Activated T-helper 1 cell treated with anti-CD3 and anti-CD28 coated beads, Interleukin-12 subunit alpha, Interleukin-12 subunit beta, Interleukin-2, Interleukin-4 antibody, amounts not matched to agents 30 ng/mL and 10 ng/mL and 1 ng/mL, durations not matched to agents 14 hours and 24 hours and 36 hours (primary cell): ENCODE data around the gene TCOF1. TPM values are rescaled to one million over a fixed set of nuclear protein-coding genes. Genes with fewer than 3 reads are reported as not detected.

Experiments used
- DNase-seq: peaks from one replicate; pipeline ENCODE4 v3.0.0; 2021; ENCODE audit warnings: low spot score
- H3K27ac Mint-ChIP-seq: one replicate; pipeline ENCODE4 v1.8.0; 2021; ENCODE audit warnings: mild to moderate bottlenecking, mixed read lengths
- H3K27me3 Mint-ChIP-seq: one replicate; pipeline ENCODE4 v1.8.0; 2022; ENCODE audit warnings: mild to moderate bottlenecking, moderate library complexity, mixed read lengths; ENCODE audit not compliant: insufficient read depth
- H3K36me3 Mint-ChIP-seq: one replicate; pipeline ENCODE4 v1.8.0; 2021; ENCODE audit warnings: low read depth, mixed read lengths
- H3K4me1 Mint-ChIP-seq: one replicate; pipeline ENCODE4 v1.8.0; 2021; ENCODE audit warnings: low read depth, mixed read lengths
- H3K4me3 Mint-ChIP-seq: one replicate; pipeline ENCODE4 v1.8.0; 2021; ENCODE audit warnings: mild to moderate bottlenecking, moderate library complexity, mixed read lengths
- H3K9me3 Mint-ChIP-seq: one replicate; pipeline ENCODE4 v1.8.0; 2021; ENCODE audit warnings: mixed read lengths
- intact Hi-C: fragments of 100-400 bp; cut with micrococcal nuclease; formaldehyde crosslinking; loops from one replicate; pipeline ENCODE4 v1.15.1; 2024
- total RNA-seq: library from RNA; stranded (reverse); gene quantifications from 2 replicates; pipeline ENCODE4 v1.2.3, GENCODE V29; 2022

TCOF1 gene
- total RNA-seq: 130 and 131 TPM in 2 replicates

GRCh38 chr5:150357326-150358260, at the start of gene TCOF1:
Gene TCOF1, plus strand, starts transcription at chr5:150357697. Its CDS starts 50 bp downstream, at chr5:150357747.
- intact Hi-C loops: loop anchor here (1.0 to 5.0 kb wide), 11 partner anchors 55 to 1415 kb away; partner anchors contain the start of genes CD74, DCTN4, G3BP1 and GM2A
- peaks cover 26% of the 10 kb centered on the region for H3K36me3 Mint-ChIP-seq
- peaks cover 39% of the 10 kb centered on the region for H3K4me1 Mint-ChIP-seq
- peak; percentile 97 for DNase-seq
- no peaks in the 10 kb centered on the region for H3K9me3 Mint-ChIP-seq
- no peaks in the 10 kb centered on the region for H3K27me3 Mint-ChIP-seq
- peak within 1 kb of the TSS; percentile 93 for H3K4me3 Mint-ChIP-seq
- H3K27ac Mint-ChIP-seq: peak within 1 kb of the TSS; percentile 91

GRCh38 chr5:150309101-150309885, 48.2 kb upstream of the TCOF1 start:
- DNase-seq: no peak
- Mint-ChIP-seq H3K4me3 (no peak overlapping the region), H3K36me3 (no peaks in the 10 kb centered on the region), H3K27me3 (peaks cover 23% of the 10 kb centered on the region), H3K27ac (no peak overlapping the region), H3K9me3 (no peaks in the 10 kb centered on the region), H3K4me1 (no peaks in the 10 kb centered on the region)
- intact Hi-C loops: no loop called here

- intact Hi-C loops: no loop called here
- H3K4me1 Mint-ChIP-seq: no peaks in the 10 kb centered on the region
- H3K27me3 Mint-ChIP-seq: peaks cover 22% of the 10 kb centered on the region
- no peaks in the 10 kb centered on the region for H3K9me3 Mint-ChIP-seq
- H3K36me3 Mint-ChIP-seq: no peaks in the 10 kb centered on the region
- no peak for DNase-seq
- H3K27ac Mint-ChIP-seq: no peak overlapping the region
- H3K4me3 Mint-ChIP-seq: no peak overlapping the region
Measured at GRCh38 chr5:150309886-150310239, 47.6 kb upstream of the TCOF1 start.

GRCh38 chr5:150310246-150310645, 47.3 kb upstream of the TCOF1 start:
- Mint-ChIP-seq H3K36me3 (no peaks in the 10 kb centered on the region), H3K4me3 (no peak overlapping the region), H3K27ac (no peak overlapping the region), H3K9me3 (no peaks in the 10 kb centered on the region), H3K4me1 (no peaks in the 10 kb centered on the region), H3K27me3 (peaks cover 22% of the 10 kb centered on the region)
- DNase-seq: no peak
- intact Hi-C loops: no loop called here

DNA sequence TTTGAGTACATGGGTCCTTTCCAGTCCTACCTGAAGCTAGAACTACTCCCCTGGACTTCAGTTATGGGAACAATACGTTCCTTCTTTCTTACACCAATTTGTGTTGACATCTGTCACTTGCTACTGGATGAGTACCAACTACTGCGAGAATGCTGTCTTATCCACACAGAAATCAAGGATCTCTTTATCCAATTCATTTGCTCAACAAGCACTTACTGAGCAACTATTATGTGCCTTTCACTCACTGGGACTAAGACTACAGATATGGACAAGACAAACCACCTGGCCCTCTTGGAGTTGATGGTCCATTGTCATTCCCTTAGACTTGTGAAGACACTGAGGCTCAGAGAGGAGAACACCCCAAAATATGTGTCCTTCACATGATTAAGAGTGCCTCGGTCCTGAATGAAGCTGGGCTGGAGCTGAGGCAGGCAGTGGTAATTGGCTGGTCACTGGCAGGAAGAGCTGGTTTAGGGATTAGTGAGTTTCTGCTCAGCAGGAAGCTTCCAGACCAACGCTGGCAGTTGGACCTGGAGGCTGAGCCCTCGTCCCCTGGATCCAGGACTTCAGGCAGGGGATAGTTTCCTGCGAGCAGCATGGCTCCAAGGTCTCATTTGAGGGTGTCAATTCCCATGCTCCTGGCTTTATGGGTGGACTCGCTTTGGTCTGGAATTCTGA, 46.3 kb upstream of the TCOF1 start:
- H3K27me3 Mint-ChIP-seq: peaks cover 19% of the 10 kb centered on the region
- no peak for DNase-seq
- H3K36me3 Mint-ChIP-seq: no peaks in the 10 kb centered on the region
- no peaks in the 10 kb centered on the region for H3K4me1 Mint-ChIP-seq
- no peaks in the 10 kb centered on the region for H3K9me3 Mint-ChIP-seq
- no peak overlapping the region for H3K4me3 Mint-ChIP-seq
- no peak overlapping the region for H3K27ac Mint-ChIP-seq
- intact Hi-C loops: no loop called here

- Mint-ChIP-seq H3K27ac (no peak overlapping the region), H3K4me3 (no peak overlapping the region), H3K9me3 (no peaks in the 10 kb centered on the region), H3K27me3 (peaks cover 16% of the 10 kb centered on the region), H3K36me3 (no peaks in the 10 kb centered on the region), H3K4me1 (no peaks in the 10 kb centered on the region)
- no peak for DNase-seq
- intact Hi-C loops: no loop called here
Measured at GRCh38 chr5:150312518-150312917, 45.0 kb upstream of the TCOF1 start.

- Mint-ChIP-seq H3K27me3 (peaks cover 19% of the 10 kb centered on the region), H3K4me1 (no peaks in the 10 kb centered on the region), H3K36me3 (no peaks in the 10 kb centered on the region), H3K9me3 (no peaks in the 10 kb centered on the region), H3K4me3 (no peak overlapping the region), H3K27ac (no peak overlapping the region)
- intact Hi-C loops: no loop called here
- no peak for DNase-seq
Measured at GRCh38 chr5:150313501-150313900, 44.0 kb upstream of the TCOF1 start.

DNA sequence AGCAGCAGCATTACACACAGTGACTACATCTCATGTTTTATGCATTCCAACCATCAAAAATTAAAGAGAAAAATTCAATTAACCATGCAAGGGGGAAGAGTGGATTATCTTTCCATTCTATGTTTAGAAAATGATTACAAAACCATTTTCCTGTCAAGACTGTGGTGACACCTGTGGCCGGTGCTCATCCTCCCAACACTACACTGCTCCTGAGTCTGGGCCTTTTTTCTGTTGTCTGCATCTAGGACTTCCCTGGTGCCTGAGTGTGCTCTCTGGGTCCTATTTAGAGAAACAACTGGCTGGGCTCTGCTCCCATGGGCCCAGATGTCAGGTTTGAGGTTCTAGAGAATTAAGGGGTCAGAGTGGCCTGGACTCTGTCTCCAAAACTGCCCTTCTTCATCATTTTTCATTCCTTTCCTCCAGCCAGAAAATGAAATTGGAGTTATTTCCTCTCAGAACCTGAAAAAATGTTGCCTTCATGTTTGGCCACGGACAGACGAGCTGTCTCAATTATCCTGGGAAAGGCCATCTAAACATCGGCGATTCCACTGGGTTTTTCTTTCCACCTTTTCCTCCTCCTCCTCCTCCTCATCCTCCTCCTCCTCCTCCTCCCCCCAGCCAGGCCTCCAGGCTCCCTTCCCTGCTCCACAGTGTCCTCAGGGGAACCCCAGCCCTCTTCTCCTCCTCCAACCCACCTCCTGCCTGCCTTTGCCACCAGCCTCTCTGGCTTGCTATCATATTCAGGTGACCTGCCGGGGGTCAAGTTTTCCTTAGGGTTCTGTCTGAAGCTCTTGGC, 43.4 kb upstream of the TCOF1 start:
- Mint-ChIP-seq H3K4me3 (no peak overlapping the region), H3K36me3 (no peaks in the 10 kb centered on the region), H3K9me3 (no peaks in the 10 kb centered on the region), H3K4me1 (no peaks in the 10 kb centered on the region), H3K27me3 (peaks cover 20% of the 10 kb centered on the region), H3K27ac (no peak overlapping the region)
- intact Hi-C loops: no loop called here
- no peak for DNase-seq

- DNase-seq: no peak
- Mint-ChIP-seq H3K4me1 (no peaks in the 10 kb centered on the region), H3K36me3 (no peaks in the 10 kb centered on the region), H3K4me3 (no peak overlapping the region), H3K27me3 (peaks cover 18% of the 10 kb centered on the region), H3K27ac (no peak overlapping the region), H3K9me3 (no peaks in the 10 kb centered on the region)
- intact Hi-C loops: no loop called here
Measured at GRCh38 chr5:150315245-150315644, 42.3 kb upstream of the TCOF1 start.

DNA sequence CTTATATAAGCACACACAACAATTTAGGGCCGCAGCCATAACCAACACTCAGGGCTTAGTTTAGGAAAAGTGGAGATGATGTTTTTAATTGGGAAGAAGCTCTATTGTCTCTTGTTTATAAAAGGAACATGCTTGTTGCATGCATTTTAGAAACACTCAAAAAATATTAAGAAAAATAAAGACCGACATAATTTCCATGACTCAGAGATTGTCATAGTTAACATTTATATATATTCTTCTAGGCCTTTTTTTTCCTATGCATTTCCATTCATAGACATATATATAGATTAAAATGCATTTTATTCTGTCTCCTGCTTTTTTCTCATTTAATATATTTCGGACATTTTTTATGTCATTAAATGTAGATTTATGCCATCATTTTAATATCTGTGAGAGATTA, 41.2 kb upstream of the TCOF1 start:
- Mint-ChIP-seq H3K4me3 (no peak overlapping the region), H3K27ac (no peak overlapping the region), H3K36me3 (no peaks in the 10 kb centered on the region), H3K9me3 (no peaks in the 10 kb centered on the region), H3K4me1 (no peaks in the 10 kb centered on the region), H3K27me3 (peaks cover 12% of the 10 kb centered on the region)
- intact Hi-C loops: no loop called here
- no peak for DNase-seq

GRCh38 chr5:150317048-150318003, 40.2 kb upstream of the TCOF1 start:
- Mint-ChIP-seq H3K36me3 (no peaks in the 10 kb centered on the region), H3K4me1 (peaks cover 7% of the 10 kb centered on the region), H3K27me3 (peaks cover 14% of the 10 kb centered on the region), H3K4me3 (no peak overlapping the region), H3K9me3 (no peaks in the 10 kb centered on the region), H3K27ac (no peak overlapping the region)
- DNase-seq: no peak
- intact Hi-C loops: no loop called here
